K562 (cell line): ENCODE measurements around the gene HGS. TPM values are rescaled to one million over a fixed set of nuclear protein-coding genes. Genes with fewer than 3 reads are reported as not detected.

Source experiments
- AFF4 ChIP-seq: sonication (generic); formaldehyde crosslinking; IDR thresholded peaks from 2 replicates; pipeline ENCODE4 v1.8.0; 2023; ENCODE audit warnings: mild to moderate bottlenecking, missing genetic modification reagents
- ASH1L ChIP-seq: fragments of 450-650 bp; IDR thresholded peaks from 2 replicates; pipeline ENCODE4 v1.6.1; 2018; ENCODE audit warnings: borderline replicate concordance, mild to moderate bottlenecking, low read depth; ENCODE audit not compliant: partially characterized antibody
- BHLHE40 ChIP-seq: IDR thresholded peaks from 2 replicates; pipeline ENCODE4 v1.6.1; 2011; ENCODE audit warnings: low read length, improper control_type of control experiment
- FUS ChIP-seq: fragments of 200-400 bp; formaldehyde crosslinking; optimal IDR thresholded peaks from 2 replicates; pipeline ENCODE3; 2017; ENCODE audit warnings: low read depth, low read length
- HNRNPLL ChIP-seq: fragments of 200-400 bp; formaldehyde crosslinking; IDR thresholded peaks from 2 replicates; pipeline ENCODE4 v1.6.1; 2017; ENCODE audit warnings: low read length, low read depth, mild to moderate bottlenecking; ENCODE audit not compliant: poor library complexity, severe bottlenecking
- NCOA4 ChIP-seq: fragments of 450-650 bp; IDR thresholded peaks from 2 replicates; pipeline ENCODE4 v1.6.1; 2018; ENCODE audit warnings: mild to moderate bottlenecking; ENCODE audit not compliant: partially characterized antibody
- NFIC ChIP-seq: fragments of 450-650 bp; IDR thresholded peaks from 2 replicates; pipeline ENCODE4 v1.6.1; 2017; ENCODE audit warnings: mild to moderate bottlenecking, inconsistent platforms
- NR2C2 ChIP-seq, 2 experiments: fragments of 200-800 bp in 1 of 2; sonication (Bioruptor generic) in 1 of 2; sonication (generic) in 1 of 2; formaldehyde crosslinking in 1 of 2; IDR thresholded peaks; 2 replicates each; pipeline versions ENCODE4 v1.6.1 to v1.8.0; 2016 to 2022; ENCODE audit warnings: mild to moderate bottlenecking in 1 of 2, missing compliant biosample characterization in 1 of 2, missing genetic modification characterization in 1 of 2, missing genetic modification reagents in 1 of 2
- PRDM10 ChIP-seq: fragments of 450-650 bp; IDR thresholded peaks from 2 replicates; pipeline ENCODE4 v1.6.1; 2018; ENCODE audit not compliant: partially characterized antibody
- RBFOX2 ChIP-seq: fragments of 200-400 bp; formaldehyde crosslinking; IDR thresholded peaks from 2 replicates; pipeline ENCODE4 v1.6.1; 2017; ENCODE audit warnings: low read depth, mild to moderate bottlenecking, low read length, moderate library complexity
- SFPQ ChIP-seq: fragments of 200-400 bp; formaldehyde crosslinking; IDR thresholded peaks from 2 replicates; pipeline ENCODE4 v1.6.1; 2017; ENCODE audit warnings: mild to moderate bottlenecking, low read depth, low read length, moderate library complexity
- STAT5B ChIP-seq: fragments of 250-450 bp; sonication (Bioruptor Pico); IDR thresholded peaks from 2 replicates; pipeline ENCODE4 v1.8.0; 2021; ENCODE audit warnings: mild to moderate bottlenecking, inconsistent platforms
- XRCC4 ChIP-seq: IDR thresholded peaks from one replicate; pipeline ENCODE4 v1.6.1; 2011; ENCODE audit not compliant: insufficient read depth, insufficient read length; ENCODE audit errors: extremely low read depth
- ZBTB33 ChIP-seq: sonication (generic); formaldehyde crosslinking; IDR thresholded peaks from 2 replicates; pipeline ENCODE4 v1.8.1; 2023; ENCODE audit warnings: mild to moderate bottlenecking, missing genetic modification reagents
- ZNF586 ChIP-seq: fragments of 450-650 bp; formaldehyde crosslinking; conservative IDR thresholded peaks from 2 replicates; pipeline ENCODE4 v1.4.0; 2020; ENCODE audit warnings: mild to moderate bottlenecking, moderate library complexity
- ZNF717 ChIP-seq: fragments of 250-450 bp; sonication (Bioruptor Pico); IDR thresholded peaks from 2 replicates; pipeline ENCODE4 v1.5.0; 2021
- polyA plus RNA-seq, 8 experiments: library from polyadenylated mRNA; depleted of rRNA in 4 of 8; stranded (reverse) in 5 of 8; unstranded in 3 of 8; fragments of >200 nt; fragmentation: Nextera tagmentation in 2 of 8; fragmentation: Illumina TruSeq in 1 of 8; extraction: Ambion mirVana in 2 of 8; extraction: Trizol in 1 of 8; gene quantifications; 2 replicates each; pipeline versions ENCODE4 v1.2.1 to v1.2.3, GENCODE V29; 2011 to 2014; ENCODE audit warnings: inconsistent platforms in 1 of 8, missing spikeins in 1 of 8
- total RNA-seq, 7 experiments: library from RNA; depleted of rRNA in 6 of 7; stranded (reverse); fragments of >200 nt in 6 of 7; fragmentation: Illumina TruSeq in 2 of 7; extraction: Trizol in 2 of 7; gene quantifications; 2 replicates each; pipeline versions ENCODE4 v1.2.1 to v1.2.3, GENCODE V29; 2011 to 2021; ENCODE audit warnings: low replicate concordance in 1 of 7

HGS gene
- total and polyA plus RNA-seq, 9 of the 15 experiments (the other 6 are each of a cell fraction or from before 2014, with no cell fraction given) = 3.9 to 176 (median 77.1) TPM

GRCh38 chr17:81635973-81636504 is 47.8 kb upstream of the HGS start (continued):
- TF ChIP-seq ZBTB33 (CRISPR knock-in tag) = peak; percentile 10; the same call in 1 of the 2 replicates
- peak; percentile 71; the same call in 1 of the 2 replicates for TF ChIP-seq AFF4
- no peak for TF ChIP-seq NR2C2 (CRISPR knock-in tag; IDR thresholded peaks at IDR 0.05)
- TF ChIP-seq NR2C2 (tag; IDR thresholded peaks at IDR 0.05) = no peak
- TF ChIP-seq PRDM10 = no peak
- TF ChIP-seq XRCC4 = no peak
- no peak for TF ChIP-seq HNRNPLL
- no peak for TF ChIP-seq RBFOX2
- TF ChIP-seq FUS = no peak
- TF ChIP-seq ZNF717 = no peak
- no peak for TF ChIP-seq NCOA4
- peak; percentile 22 for TF ChIP-seq ASH1L
- TF ChIP-seq BHLHE40 = no peak
- no peak for TF ChIP-seq ZNF586
- TF ChIP-seq SFPQ = no peak
- no peak for TF ChIP-seq STAT5B
- no peak for TF ChIP-seq NFIC
